PC-3 (cell line): ENCODE measurements around the gene CKAP4. TPM values are rescaled to one million over a fixed set of nuclear protein-coding genes. Genes with fewer than 3 reads are reported as not detected.

Experiments used
- ATAC-seq: fragments of 200-7000 bp; cut with Tn5 transposase; 2 replicates; pipeline ENCODE4 v1.9.1; 2020; ENCODE audit warnings: mild to moderate bottlenecking, moderate library complexity
- BruUV-seq: library from RNA; stranded (reverse); fragments of 400-500 nt; replicated peaks from 2 replicates; lab custom pipeline; 2021; lab: Mats Ljungman, UMichigan
- CTCF ChIA-PET: fragments of 300-600 bp; sonication (Branson Sonifier 250); formaldehyde crosslinking; loops from one replicate; lab custom pipeline; 2022; ENCODE audit warnings: antibody characterized with exemption; lab: Charles Lee
- POLR2A ChIA-PET: fragments of 300-600 bp; sonication (Branson Sonifier 250); formaldehyde crosslinking; loops from one replicate; lab custom pipeline; 2022; ENCODE audit warnings: antibody characterized with exemption; ENCODE audit not compliant: unreplicated experiment; lab: Charles Lee
- DNase-seq: peaks from one replicate; pipeline ENCODE4 v3.0.0-alpha.2; 2015
- H2AFZ ChIP-seq: fragments of 300-600 bp; sonication (generic); 2 replicates; pipeline ENCODE4 v1.6.0; 2016; ENCODE audit warnings: antibody characterized with exemption, low read length
- H3F3A ChIP-seq: fragments of 300-600 bp; sonication (generic); one replicate; pipeline ENCODE4 v1.6.0; 2017; ENCODE audit warnings: antibody characterized with exemption, low read length, control low read depth, mild to moderate bottlenecking; ENCODE audit not compliant: unreplicated experiment
- H3K27ac ChIP-seq: fragments of 300-600 bp; sonication (generic); 2 replicates; pipeline ENCODE4 v1.5.1; 2016; ENCODE audit warnings: mild to moderate bottlenecking, low read length
- H3K27me3 ChIP-seq: fragments of 300-600 bp; sonication (generic); 2 replicates; pipeline ENCODE4 v1.6.1; 2016; ENCODE audit warnings: low read length, mixed read lengths
- H3K36me3 ChIP-seq: fragments of 300-600 bp; sonication (generic); 2 replicates; pipeline ENCODE4 v1.6.1; 2016; ENCODE audit warnings: low read depth, mixed run types, low read length, mixed read lengths
- H3K4me1 ChIP-seq: fragments of 300-600 bp; sonication (generic); 2 replicates; pipeline ENCODE4 v1.5.1; 2016; ENCODE audit warnings: low read length; ENCODE audit not compliant: insufficient read depth
- H3K4me2 ChIP-seq: fragments of 300-600 bp; sonication (generic); 2 replicates; pipeline ENCODE4 v1.6.0; 2016; ENCODE audit warnings: low read length
- H3K4me3 ChIP-seq: fragments of 300-600 bp; sonication (generic); 2 replicates; pipeline ENCODE4 v1.5.1; 2016; ENCODE audit warnings: mild to moderate bottlenecking, low read length, mixed read lengths
- H3K79me2 ChIP-seq: fragments of 300-600 bp; sonication (generic); 2 replicates; pipeline ENCODE4 v1.6.1; 2017; ENCODE audit warnings: low read length, mixed read lengths
- H3K9ac ChIP-seq: fragments of 300-600 bp; sonication (generic); 2 replicates; pipeline ENCODE4 v1.6.0; 2016; ENCODE audit warnings: mild to moderate bottlenecking, low read length
- H3K9me2 ChIP-seq: fragments of 300-600 bp; sonication (generic); replicated peaks from 2 replicates; pipeline ENCODE4 v1.6.1; 2016; ENCODE audit warnings: mixed run types, low read length, mixed read lengths
- H3K9me3 ChIP-seq: fragments of 300-600 bp; sonication (generic); 2 replicates; pipeline ENCODE4 v1.6.1; 2016; ENCODE audit warnings: low read length, mixed read lengths
- H4K20me1 ChIP-seq: fragments of 300-600 bp; sonication (generic); 2 replicates; pipeline ENCODE4 v1.6.1; 2016; ENCODE audit warnings: low read length, mixed read lengths
- EZH2 ChIP-seq: fragments of 300-600 bp; sonication (generic); IDR thresholded peaks from one replicate; pipeline ENCODE4 v1.6.1; 2017; ENCODE audit warnings: antibody characterized with exemption, mild to moderate bottlenecking, low read length; ENCODE audit not compliant: unreplicated experiment
- EZH2phosphoT487 ChIP-seq: fragments of 300-600 bp; sonication (generic); IDR thresholded peaks from 2 replicates; pipeline ENCODE4 v1.6.1; 2018; ENCODE audit warnings: mild to moderate bottlenecking, antibody characterized with exemption, low read length, borderline replicate concordance
- intact Hi-C: fragments of 100-400 bp; cut with micrococcal nuclease; formaldehyde crosslinking; loops from 2 replicates; pipeline ENCODE4 v1.9.0; 2023
- total RNA-seq: library from RNA; depleted of rRNA; stranded (reverse); fragments of >200 nt; gene quantifications from 2 replicates; pipeline ENCODE4 v1.2.3, GENCODE V29; 2014
- TF ChIP-seq, protein P1 (sequence below): fragments of 300-600 bp; sonication (generic); conservative IDR thresholded peaks from 2 replicates; pipeline ENCODE4 v1.5.1; 2017; ENCODE audit warnings: antibody characterized with exemption, low read depth, mild to moderate bottlenecking, low read length

CKAP4 gene
- total RNA-seq, 1 experiment from 2014 or later: 76.3 TPM

DNA sequence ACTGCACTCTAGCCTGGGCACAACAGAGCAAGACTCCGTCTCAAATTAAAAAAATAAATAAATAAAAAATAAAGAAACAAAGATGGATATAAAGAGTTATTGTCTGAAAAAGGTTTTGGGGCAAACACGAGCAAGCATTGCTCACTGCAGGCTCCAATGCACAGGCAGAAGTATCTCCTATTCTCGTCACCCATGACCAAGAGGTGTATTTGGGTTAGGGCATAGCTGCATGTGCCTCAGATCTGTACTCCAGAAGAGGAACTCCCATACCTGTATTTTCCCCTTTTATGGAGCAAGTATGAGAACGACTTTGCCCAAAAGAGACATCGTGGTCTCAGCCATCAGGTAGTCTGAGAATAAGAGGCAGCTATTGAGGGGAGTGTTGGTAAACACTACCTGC, 44.5 kb upstream of the CKAP4 start:
- H3K36me3 ChIP-seq: no peaks in the 10 kb centered on the region
- H3K4me3 ChIP-seq: no peak overlapping the region
- intact Hi-C loops: no loop called here
- no peak overlapping the region for H2AFZ ChIP-seq
- no peak overlapping the region for H3K27ac ChIP-seq
- ATAC-seq (no peak), DNase-seq (no peak)
- H3K4me1 ChIP-seq: peaks cover 49% of the 10 kb centered on the region
- H3K4me2 ChIP-seq: no peak overlapping the region
- no TSS peak for BruUV-seq
- no peak overlapping the region for H3K9ac ChIP-seq
- ChIA-PET POLR2A (no interaction called here), CTCF (no interaction called here)
- no peaks in the 10 kb centered on the region for H3K9me2 ChIP-seq
- no peaks in the 10 kb centered on the region for H3K9me3 ChIP-seq
- peaks cover 19% of the 10 kb centered on the region for H3F3A ChIP-seq
- no peaks in the 10 kb centered on the region for H3K27me3 ChIP-seq
- H3K79me2 ChIP-seq: no peaks in the 10 kb centered on the region
- no peaks in the 10 kb centered on the region for H4K20me1 ChIP-seq
- TF ChIP-seq EZH2 (no peak), EZH2phosphoT487 (no peak)
- TF ChIP-seq, protein P1, sequence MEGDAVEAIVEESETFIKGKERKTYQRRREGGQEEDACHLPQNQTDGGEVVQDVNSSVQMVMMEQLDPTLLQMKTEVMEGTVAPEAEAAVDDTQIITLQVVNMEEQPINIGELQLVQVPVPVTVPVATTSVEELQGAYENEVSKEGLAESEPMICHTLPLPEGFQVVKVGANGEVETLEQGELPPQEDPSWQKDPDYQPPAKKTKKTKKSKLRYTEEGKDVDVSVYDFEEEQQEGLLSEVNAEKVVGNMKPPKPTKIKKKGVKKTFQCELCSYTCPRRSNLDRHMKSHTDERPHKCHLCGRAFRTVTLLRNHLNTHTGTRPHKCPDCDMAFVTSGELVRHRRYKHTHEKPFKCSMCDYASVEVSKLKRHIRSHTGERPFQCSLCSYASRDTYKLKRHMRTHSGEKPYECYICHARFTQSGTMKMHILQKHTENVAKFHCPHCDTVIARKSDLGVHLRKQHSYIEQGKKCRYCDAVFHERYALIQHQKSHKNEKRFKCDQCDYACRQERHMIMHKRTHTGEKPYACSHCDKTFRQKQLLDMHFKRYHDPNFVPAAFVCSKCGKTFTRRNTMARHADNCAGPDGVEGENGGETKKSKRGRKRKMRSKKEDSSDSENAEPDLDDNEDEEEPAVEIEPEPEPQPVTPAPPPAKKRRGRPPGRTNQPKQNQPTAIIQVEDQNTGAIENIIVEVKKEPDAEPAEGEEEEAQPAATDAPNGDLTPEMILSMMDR: no peak

DNA sequence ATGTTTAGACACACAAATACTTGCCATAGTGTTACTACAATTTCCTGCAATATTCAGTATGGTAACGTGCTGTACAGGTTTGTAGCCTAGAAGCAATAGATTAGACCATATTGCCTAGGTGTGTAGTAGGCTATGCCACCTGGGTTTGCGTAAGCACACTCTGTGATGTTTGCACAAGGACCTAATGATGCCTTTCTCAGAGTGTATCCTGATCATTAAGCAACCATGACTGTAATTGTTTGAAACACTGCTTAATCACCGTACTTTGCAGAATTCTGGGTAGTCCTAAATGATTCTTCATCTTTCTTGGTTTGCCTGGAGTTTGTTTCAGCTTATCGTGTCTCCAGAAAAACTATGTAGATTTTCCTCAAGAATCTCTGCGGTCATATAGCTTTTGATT, 43.5 kb upstream of the CKAP4 start:
- Histone ChIP-seq H3K9me3 (no peaks in the 10 kb centered on the region), H4K20me1 (no peaks in the 10 kb centered on the region), H3K36me3 (no peaks in the 10 kb centered on the region), H3F3A (peaks cover 13% of the 10 kb centered on the region), H3K79me2 (no peaks in the 10 kb centered on the region), H3K27me3 (no peaks in the 10 kb centered on the region), H3K4me1 (peaks cover 50% of the 10 kb centered on the region), H3K9ac (no peak overlapping the region), H3K27ac (no peak overlapping the region), H3K4me2 (no peak overlapping the region), H3K4me3 (no peak overlapping the region), H3K9me2 (no peaks in the 10 kb centered on the region), H2AFZ (no peak overlapping the region)
- BruUV-seq: no TSS peak
- intact Hi-C loops: no loop called here
- DNase-seq (no peak), ATAC-seq (no peak)
- CTCF ChIA-PET: no interaction called here
- TF ChIP-seq EZH2: no peak
- no peak for TF ChIP-seq EZH2phosphoT487
- POLR2A ChIA-PET: no interaction called here

DNA sequence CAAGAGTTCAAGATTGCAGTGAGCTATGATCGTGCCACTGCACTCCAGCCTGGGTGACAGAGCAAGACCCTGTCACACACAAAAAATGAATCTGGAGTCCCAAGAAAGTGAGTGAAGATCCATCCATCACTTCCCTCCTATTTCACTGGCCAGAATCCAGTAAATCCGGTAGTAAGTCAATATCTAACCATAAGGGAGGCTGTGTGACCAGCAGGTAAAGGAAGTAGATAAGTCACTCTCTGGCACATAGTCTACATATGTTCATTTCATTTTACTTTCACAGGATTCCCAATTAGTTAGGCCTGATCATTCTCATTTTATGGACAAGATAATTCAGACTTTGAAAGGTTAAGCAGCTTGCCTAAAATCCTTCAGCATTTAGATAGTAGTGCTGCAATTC, 42.8 kb upstream of the CKAP4 start:
- Histone ChIP-seq H3K4me2 (peak overlapping the region; percentile 24), H3K9ac (no peak overlapping the region), H3K36me3 (no peaks in the 10 kb centered on the region), H2AFZ (peak overlapping the region; percentile 7; the same call in 1 of the 2 replicates), H3K9me2 (no peaks in the 10 kb centered on the region), H3K4me1 (peaks cover 44% of the 10 kb centered on the region), H3K79me2 (no peaks in the 10 kb centered on the region), H3K27ac (no peak overlapping the region), H4K20me1 (no peaks in the 10 kb centered on the region), H3K4me3 (no peak overlapping the region), H3K9me3 (no peaks in the 10 kb centered on the region), H3F3A (peaks cover 13% of the 10 kb centered on the region), H3K27me3 (no peaks in the 10 kb centered on the region)
- intact Hi-C loops: no loop called here
- BruUV-seq: no TSS peak
- ATAC-seq (no peak), DNase-seq (peak; percentile 60)
- TF ChIP-seq EZH2phosphoT487 (no peak), EZH2 (no peak)
- TF ChIP-seq, protein P1: no peak
- CTCF ChIA-PET: interaction anchor here (0.7 kb wide), 1 partner anchor 377 kb away, joined by 3 read pairs; no protein-coding TSS in a partner anchor
- POLR2A ChIA-PET: no interaction called here
